A673 (cell line): ENCODE data around the gene ADGRE2.

Experiments
- EZH2 ChIP-seq: fragments of 200-600 bp; sonication (generic); IDR thresholded peaks from 2 replicates; pipeline ENCODE4 v1.6.1; 2017; ENCODE audit warnings: borderline replicate concordance, low read depth, mild to moderate bottlenecking, mixed read lengths, antibody characterized with exemption, low read length; ENCODE audit not compliant: poor library complexity, severe bottlenecking
- TF ChIP-seq, protein P1 (sequence below): fragments of 300-800, 200-600 bp; sonication (generic); conservative IDR thresholded peaks from 2 replicates; pipeline ENCODE4 v1.5.1; 2017; ENCODE audit warnings: low read depth, mild to moderate bottlenecking, antibody characterized with exemption, low read length, moderate library complexity, mixed read lengths

DNA sequence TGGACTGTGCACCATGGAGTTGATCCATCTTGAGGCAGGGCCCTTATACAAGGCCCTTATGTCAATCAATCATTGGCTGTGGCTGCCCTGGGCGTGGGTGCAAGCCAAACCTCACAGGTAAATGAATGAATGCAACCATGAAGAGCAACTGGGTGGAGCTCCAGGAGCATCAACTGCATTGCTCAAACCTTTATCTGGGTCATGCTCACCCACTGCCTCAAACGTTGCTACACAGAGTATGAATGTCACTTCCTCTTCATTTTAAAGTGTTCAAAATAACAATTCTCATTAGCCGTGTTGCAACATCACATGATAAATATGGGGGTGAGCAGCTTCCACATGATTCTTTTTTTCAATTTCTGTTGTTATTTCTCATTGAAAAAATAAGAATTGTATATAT, 94.9 kb downstream of the ADGRE2 start:
- TF ChIP-seq, protein P1, sequence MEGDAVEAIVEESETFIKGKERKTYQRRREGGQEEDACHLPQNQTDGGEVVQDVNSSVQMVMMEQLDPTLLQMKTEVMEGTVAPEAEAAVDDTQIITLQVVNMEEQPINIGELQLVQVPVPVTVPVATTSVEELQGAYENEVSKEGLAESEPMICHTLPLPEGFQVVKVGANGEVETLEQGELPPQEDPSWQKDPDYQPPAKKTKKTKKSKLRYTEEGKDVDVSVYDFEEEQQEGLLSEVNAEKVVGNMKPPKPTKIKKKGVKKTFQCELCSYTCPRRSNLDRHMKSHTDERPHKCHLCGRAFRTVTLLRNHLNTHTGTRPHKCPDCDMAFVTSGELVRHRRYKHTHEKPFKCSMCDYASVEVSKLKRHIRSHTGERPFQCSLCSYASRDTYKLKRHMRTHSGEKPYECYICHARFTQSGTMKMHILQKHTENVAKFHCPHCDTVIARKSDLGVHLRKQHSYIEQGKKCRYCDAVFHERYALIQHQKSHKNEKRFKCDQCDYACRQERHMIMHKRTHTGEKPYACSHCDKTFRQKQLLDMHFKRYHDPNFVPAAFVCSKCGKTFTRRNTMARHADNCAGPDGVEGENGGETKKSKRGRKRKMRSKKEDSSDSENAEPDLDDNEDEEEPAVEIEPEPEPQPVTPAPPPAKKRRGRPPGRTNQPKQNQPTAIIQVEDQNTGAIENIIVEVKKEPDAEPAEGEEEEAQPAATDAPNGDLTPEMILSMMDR: no peak
- TF ChIP-seq EZH2: no peak
